T-helper 1 cell treated with Interleukin-12 subunit alpha and Interleukin-12 subunit beta and Interleukin-4 antibody, amounts not matched to agents 30 ng/mL and 1 ng/mL, for 36 hours (primary cell): ENCODE data around the gene NECTIN1. TPM values are rescaled to one million over a fixed set of nuclear protein-coding genes. Genes with fewer than 3 reads are reported as not detected.

ENCODE experiments used
- intact Hi-C: fragments of 100-400 bp; cut with micrococcal nuclease; formaldehyde crosslinking; loops from one replicate; pipeline ENCODE4 v1.15.1; 2024
- total RNA-seq: library from RNA; stranded (reverse); gene quantifications from 2 replicates; pipeline ENCODE4 v1.2.3, GENCODE V29; 2022

NECTIN1 gene
- total RNA-seq, 1 donor from 2014 or later = 0.91 TPM

GRCh38 chr11:119678351-119678750, 50.6 kb downstream of the NECTIN1 start:
- intact Hi-C loops = no loop called here

GRCh38 chr11:119677840-119678239, 51.2 kb downstream of the NECTIN1 start:
- intact Hi-C loops = no loop called here

GRCh38 chr11:119676461-119677020, 52.5 kb downstream of the NECTIN1 start:
- intact Hi-C loops = no loop called here

- intact Hi-C loops = no loop called here
Measured at GRCh38 chr11:119673759-119674336, 55.2 kb downstream of the NECTIN1 start.

- intact Hi-C loops = no loop called here
Measured at GRCh38 chr11:119673052-119673758, 55.8 kb downstream of the NECTIN1 start.

GRCh38 chr11:119672597-119672996, 56.4 kb downstream of the NECTIN1 start:
- intact Hi-C loops = no loop called here

GRCh38 chr11:119671561-119672015, 57.4 kb downstream of the NECTIN1 start:
- intact Hi-C loops = no loop called here

- intact Hi-C loops = no loop called here
Measured at GRCh38 chr11:119671051-119671450, 57.9 kb downstream of the NECTIN1 start.

- intact Hi-C loops = loop anchor here (5.0 kb wide), 1 partner anchor 633 kb away; no protein-coding TSS in a partner anchor
Measured at GRCh38 chr11:119669487-119669886, 59.5 kb downstream of the NECTIN1 start.

GRCh38 chr11:119668676-119669075, 60.3 kb downstream of the NECTIN1 start:
- intact Hi-C loops = loop anchor here (5.0 kb wide), 1 partner anchor 634 kb away; no protein-coding TSS in a partner anchor

- intact Hi-C loops = loop anchor here (1.0 to 5.0 kb wide), 3 partner anchors 63 to 636 kb away; partner anchors contain the start of gene NECTIN1
Measured at GRCh38 chr11:119666463-119667131, 62.4 kb downstream of the NECTIN1 start.

- intact Hi-C loops = loop anchor here (1.0 to 5.0 kb wide), 3 partner anchors 63 to 636 kb away; partner anchors contain the start of gene NECTIN1
Measured at GRCh38 chr11:119666061-119666460, 62.9 kb downstream of the NECTIN1 start.

GRCh38 chr11:119664701-119665420, 64.1 kb downstream of the NECTIN1 start:
- intact Hi-C loops = loop anchor here (5.0 kb wide), 1 partner anchor 637 kb away; no protein-coding TSS in a partner anchor

- intact Hi-C loops = no loop called here
Measured at GRCh38 chr11:119664063-119664572, 64.9 kb downstream of the NECTIN1 start.

- intact Hi-C loops = no loop called here
Measured at GRCh38 chr11:119663279-119663678, 65.7 kb downstream of the NECTIN1 start.

GRCh38 chr11:119661226-119661625, 67.8 kb downstream of the NECTIN1 start:
- intact Hi-C loops = no loop called here

GRCh38 chr11:119659971-119660723, 68.9 kb downstream of the NECTIN1 start:
- intact Hi-C loops = no loop called here

- intact Hi-C loops = no loop called here
Measured at GRCh38 chr11:119652907-119653659, 75.9 kb downstream of the NECTIN1 start.
